Measurements from ENCODE around the gene RPS6KA2. TPM values are rescaled to one million over a fixed set of nuclear protein-coding genes. Genes with fewer than 3 reads are reported as not detected.

RPS6KA2 gene
- total RNA-seq, 4 donors from 2014 or later: 64.9 to 101 (median 81.6) TPM

GRCh38 chr6:166617359-166617758, 9.7 kb downstream of the RPS6KA2 start:
- H3K4me1 ChIP-seq: peaks cover 47 to 65% of the 10 kb centered on the region in 2 donors
- intact Hi-C loops (cut with DNase I): no loop called here

GRCh38 chr6:166616261-166617238, 10.5 kb downstream of the RPS6KA2 start:
- WGBS, 2 donors: 93 to 97% methylated on average over 20 of the region's 22 CpGs
- TF ChIP-seq POLR2A (IDR thresholded peaks at IDR 0.05) (no peak), CTCF (IDR thresholded peaks at IDR 0.05) (no peak)
- Histone ChIP-seq H3K4me3 (replicated peaks in 1 of 3) (no peak overlapping the region), H3K9me3 (no peaks in the 10 kb centered on the region), H3K27me3 (no peaks in the 10 kb centered on the region), H3K36me3 (no peaks in the 10 kb centered on the region), H3K27ac (no peak overlapping the region), H3K4me1 (peaks cover 42 to 59% of the 10 kb centered on the region in 2 donors)
- DNase-seq: no peak
- intact Hi-C loops (cut with DNase I): no loop called here

More at GRCh38 chr6:166617359-166617758, 9.7 kb downstream of the RPS6KA2 start:
- WGBS, 2 donors: 92% methylated on average over 7 of the region's 7 CpGs
- no peaks in the 10 kb centered on the region for H3K36me3 ChIP-seq
- H3K27ac ChIP-seq: no peak overlapping the region
- no peaks in the 10 kb centered on the region for H3K27me3 ChIP-seq
- DNase-seq: no peak
- no peaks in the 10 kb centered on the region for H3K9me3 ChIP-seq
- H3K4me3 ChIP-seq (replicated peaks in 1 of 3): no peak overlapping the region
- TF ChIP-seq POLR2A (IDR thresholded peaks at IDR 0.05) (no peak), CTCF (IDR thresholded peaks at IDR 0.05) (no peak)

GRCh38 chr6:166615059-166615770, 11.8 kb downstream of the RPS6KA2 start:
- TF ChIP-seq POLR2A (IDR thresholded peaks at IDR 0.05): no peak
- no peak for TF ChIP-seq CTCF (IDR thresholded peaks at IDR 0.05)
- DNase-seq: no peak
- H3K36me3 ChIP-seq: no peaks in the 10 kb centered on the region
- no peak overlapping the region for H3K4me3 ChIP-seq (replicated peaks in 1 of 3)
- intact Hi-C loops (cut with DNase I): no loop called here
- WGBS, 2 donors: 87 to 89% methylated on average over 21 of the region's 21 CpGs
- H3K4me1 ChIP-seq: peaks cover 29 to 45% of the 10 kb centered on the region in 2 donors
- H3K27me3 ChIP-seq: no peaks in the 10 kb centered on the region
- H3K9me3 ChIP-seq: no peaks in the 10 kb centered on the region
- peak overlapping the region in 2 of 3 donors; percentile 14 to 19 for H3K27ac ChIP-seq

- Histone ChIP-seq H3K4me3 (replicated peaks in 1 of 3) (no peak overlapping the region), H3K27ac (peak overlapping the region in 1 of 3 donors; percentile 14), H3K4me1 (peaks cover 23 to 40% of the 10 kb centered on the region in 2 donors), H3K27me3 (no peaks in the 10 kb centered on the region), H3K36me3 (no peaks in the 10 kb centered on the region), H3K9me3 (no peaks in the 10 kb centered on the region)
- no peak for DNase-seq
- intact Hi-C loops (cut with DNase I): no loop called here
- TF ChIP-seq CTCF (IDR thresholded peaks at IDR 0.05) (no peak), POLR2A (IDR thresholded peaks at IDR 0.05) (no peak)
- 92 to 94% methylated on average over 10 of the region's 10 CpGs for WGBS, 2 donors
Observed at GRCh38 chr6:166614589-166614988, 12.5 kb downstream of the RPS6KA2 start.
